GM19397 (cell line): Measurements from ENCODE around the gene SRF.
A peak's percentile ranks its signal among the peaks of the same experiment; 100 is the strongest.

Experiments used
- ATAC-seq: cut with Tn5 transposase; IDR thresholded peaks from one replicate; pipeline ENCODE4 v1.9.1; 2021; ENCODE audit warnings: mild to moderate bottlenecking, moderate library complexity; ENCODE audit not compliant: unreplicated experiment

The SRF gene

DNA sequence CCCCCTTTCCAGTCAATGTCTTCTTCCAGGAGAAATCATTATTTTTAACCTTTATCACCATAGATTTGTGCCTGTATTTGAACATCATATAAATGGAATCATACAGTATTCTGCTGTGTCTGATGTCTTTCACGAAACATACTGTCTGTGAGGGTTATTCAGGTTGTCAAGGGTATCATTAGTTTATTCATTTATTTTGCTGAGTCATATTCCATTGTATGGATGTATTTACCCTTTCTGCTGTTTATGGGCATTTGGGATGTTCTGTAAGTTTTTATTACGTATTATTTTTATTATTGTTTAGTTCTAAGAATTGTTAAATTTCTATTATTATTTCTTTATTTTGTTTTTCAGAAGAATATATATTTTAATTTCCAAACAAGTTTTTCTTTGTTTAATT is 36.2 kb downstream of the SRF start:
- ATAC-seq: no peak

DNA sequence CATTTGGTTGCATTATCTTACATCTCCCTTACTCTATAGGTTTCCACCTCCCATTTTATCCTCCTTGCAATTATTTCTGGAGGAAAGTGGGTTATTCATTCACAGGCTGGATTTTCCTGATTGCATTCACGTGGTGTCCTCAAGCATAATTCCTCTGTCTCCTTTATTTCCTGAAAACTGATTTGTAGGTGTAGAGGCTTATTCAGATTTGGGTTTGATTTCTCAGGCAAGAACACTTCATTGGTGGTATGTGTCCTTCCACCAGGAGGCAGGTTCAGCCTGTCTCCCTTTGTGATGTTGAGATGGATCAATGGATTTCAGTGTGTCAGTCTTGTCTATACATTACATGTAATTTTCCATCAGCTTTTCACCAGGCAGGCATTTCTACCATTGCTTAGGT is 40.9 kb downstream of the SRF start:
- no peak for ATAC-seq

DNA sequence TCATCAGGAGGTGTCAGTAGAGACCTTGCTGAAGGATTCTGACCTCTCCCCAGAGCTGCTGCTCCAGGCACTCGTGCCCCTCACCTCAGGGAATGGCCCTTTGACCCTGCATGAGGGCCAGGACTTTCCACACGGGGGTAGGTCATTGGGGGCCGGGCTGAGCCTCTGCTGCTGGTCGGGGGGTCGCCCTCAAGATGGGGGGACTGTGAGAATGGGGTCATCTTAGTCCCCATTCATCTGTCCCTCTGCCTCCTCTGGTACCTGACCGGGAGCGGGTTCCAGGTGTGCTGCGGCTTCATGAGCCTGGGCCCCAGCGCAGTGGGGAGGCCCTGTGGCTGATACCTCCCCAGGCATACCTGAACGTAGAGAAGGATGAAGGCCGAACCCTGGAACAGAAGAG is 42.4 kb downstream of the SRF start:
- ATAC-seq: no peak

DNA sequence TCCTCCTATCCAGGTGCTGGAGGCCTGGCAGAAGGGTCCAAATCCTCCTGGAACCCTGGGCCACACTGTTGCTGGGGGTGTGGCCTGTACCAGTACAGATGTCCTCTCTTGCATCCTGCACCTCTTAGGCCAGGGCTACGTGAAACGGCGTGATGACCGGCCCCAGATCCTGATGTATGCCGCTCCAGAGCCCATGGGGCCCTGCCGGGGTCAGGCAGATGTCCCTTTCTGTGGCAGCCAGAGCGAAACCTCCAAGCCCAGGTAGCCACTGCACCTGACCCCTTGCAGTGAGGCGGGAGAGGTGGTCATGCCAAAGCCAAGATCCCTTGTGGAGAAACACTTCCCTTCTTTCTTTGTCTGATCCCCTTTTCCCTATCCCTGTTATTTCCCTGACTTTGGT is 44.0 kb downstream of the SRF start:
- no peak for ATAC-seq

DNA sequence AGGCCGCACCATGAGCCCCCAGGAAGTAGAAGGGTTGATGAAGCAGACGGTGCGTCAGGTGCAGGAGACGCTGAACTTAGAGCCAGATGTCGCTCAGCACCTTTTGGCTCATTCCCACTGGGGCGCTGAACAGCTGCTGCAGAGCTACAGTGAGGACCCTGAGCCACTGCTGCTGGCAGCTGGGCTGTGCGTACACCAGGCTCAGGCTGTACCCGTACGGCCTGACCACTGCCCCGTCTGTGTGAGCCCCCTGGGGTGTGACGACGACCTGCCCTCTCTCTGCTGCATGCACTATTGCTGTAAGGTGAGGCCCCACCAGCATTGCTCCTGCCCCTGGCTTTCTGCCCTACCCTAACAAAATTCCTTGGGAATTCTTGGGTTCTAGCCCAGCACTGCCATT is 45.1 kb downstream of the SRF start:
- no peak for ATAC-seq

DNA sequence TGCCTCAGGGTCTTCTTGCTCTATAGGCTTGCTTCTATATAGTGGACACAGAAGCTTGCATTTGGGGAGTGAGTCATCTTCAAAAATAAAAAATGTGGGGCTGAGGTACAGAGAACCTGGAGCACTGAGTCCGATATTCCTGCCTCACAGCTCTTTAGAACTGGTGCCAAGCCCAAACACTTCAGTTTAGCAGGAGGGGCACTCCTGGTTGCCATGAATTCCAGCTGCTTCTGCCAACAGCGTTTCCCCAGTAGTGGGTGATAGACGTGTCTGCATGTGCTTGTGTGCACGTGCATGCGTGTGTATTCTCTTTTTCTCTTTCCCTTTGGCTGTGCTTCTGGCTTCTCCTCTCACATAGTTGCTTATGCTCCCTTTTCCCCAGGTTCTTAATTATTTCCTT is 46.3 kb downstream of the SRF start:
- no peak for ATAC-seq

DNA sequence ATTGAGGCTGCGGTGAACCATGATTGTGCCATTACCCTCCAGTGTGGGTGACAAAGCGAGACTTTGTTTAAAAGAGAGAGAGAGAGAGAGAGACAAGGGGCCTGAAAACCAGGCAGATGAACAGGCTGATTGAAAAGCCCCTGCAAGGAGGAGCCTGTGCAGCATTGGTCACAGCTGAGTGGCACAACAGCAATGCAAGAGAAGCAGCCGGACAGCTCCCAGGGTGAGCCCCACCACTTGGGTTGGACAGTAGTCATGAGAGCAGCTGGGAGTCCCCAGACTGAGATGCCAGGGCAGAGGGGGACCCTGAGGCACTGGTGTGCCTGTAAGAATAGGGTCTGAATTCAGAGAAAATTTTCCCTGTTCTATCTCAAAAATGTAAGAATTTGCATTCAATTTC is 48.0 kb downstream of the SRF start:
- ATAC-seq: no peak

DNA sequence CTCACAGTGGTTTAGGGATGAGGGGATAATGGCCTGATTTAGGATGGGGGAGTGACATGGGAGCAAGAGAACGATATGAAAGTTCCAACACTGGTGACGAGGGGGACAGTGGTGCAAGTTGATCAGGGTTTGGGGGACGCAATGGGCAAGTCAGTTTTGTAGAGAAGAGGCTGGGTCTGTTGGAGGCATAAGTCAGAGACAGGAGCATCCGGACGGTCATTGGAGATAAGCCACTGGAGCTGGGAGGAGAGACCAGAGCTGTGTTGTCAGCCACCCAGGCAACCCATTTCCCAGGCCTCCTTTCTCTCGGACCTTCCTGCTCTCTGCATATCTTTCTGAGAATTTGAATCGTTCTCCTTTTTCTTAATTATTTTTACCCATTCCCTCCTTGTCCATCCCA is 48.7 kb downstream of the SRF start:
- ATAC-seq: no peak

DNA sequence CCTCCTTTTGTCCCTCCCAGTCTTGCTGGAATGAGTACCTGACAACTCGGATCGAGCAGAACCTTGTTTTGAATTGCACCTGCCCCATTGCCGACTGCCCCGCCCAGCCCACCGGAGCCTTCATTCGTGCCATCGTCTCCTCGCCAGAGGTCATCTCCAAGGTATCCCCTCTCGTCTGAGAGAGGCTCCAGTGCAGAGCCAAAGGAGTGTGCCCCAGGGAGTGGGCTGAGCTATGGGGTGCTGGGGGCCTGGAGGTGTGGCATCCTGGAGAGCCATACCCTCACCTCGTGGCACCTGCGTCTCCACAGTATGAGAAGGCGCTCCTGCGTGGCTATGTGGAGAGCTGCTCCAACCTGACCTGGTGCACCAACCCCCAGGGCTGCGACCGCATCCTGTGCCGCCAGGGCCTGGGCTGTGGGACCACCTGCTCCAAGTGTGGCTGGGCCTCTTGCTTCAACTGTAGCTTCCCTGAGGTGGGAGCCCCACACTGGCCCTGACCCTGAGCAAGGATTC is 49.4 kb downstream of the SRF start:
- ATAC-seq: no peak

DNA sequence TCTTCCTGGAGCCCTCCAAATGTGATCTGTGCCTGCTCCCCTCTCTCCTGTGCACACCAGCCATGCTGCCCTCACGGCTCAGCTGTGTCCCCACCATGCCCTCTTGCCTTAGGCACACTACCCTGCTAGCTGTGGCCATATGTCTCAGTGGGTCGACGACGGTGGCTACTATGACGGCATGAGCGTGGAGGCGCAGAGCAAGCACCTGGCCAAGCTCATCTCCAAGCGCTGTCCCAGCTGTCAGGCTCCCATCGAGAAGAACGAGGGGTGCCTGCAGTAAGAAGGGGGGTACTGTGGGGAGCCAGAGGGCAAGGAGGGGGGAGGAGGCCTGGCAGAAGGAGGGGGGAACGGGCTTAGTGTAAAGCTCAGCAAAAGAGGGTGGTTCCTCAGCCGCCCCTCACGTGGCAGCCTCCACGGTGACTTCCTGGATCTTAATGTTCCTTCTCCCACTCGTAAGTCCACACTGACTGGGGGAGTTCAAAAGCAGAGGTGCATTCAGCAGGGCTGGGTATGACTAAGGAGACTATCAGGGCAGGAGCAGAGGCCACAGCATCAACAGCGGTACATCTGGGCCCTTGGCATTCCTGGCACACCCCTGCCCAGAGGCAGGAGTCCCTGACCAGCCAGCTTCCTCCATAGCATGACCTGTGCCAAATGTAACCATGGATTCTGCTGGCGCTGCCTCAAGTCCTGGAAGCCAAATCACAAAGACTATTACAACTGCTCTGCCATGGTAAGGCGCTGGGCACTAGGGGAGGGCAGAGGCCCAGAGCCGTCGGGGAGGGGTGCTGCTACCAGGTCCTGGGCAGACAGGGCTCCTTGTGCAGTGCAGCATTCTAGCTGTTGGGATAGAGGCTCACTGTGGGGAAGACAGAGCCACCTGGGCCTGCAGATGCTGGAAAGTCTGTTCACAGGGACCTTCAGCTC is 50.2 kb downstream of the SRF start:
- no peak for ATAC-seq

DNA sequence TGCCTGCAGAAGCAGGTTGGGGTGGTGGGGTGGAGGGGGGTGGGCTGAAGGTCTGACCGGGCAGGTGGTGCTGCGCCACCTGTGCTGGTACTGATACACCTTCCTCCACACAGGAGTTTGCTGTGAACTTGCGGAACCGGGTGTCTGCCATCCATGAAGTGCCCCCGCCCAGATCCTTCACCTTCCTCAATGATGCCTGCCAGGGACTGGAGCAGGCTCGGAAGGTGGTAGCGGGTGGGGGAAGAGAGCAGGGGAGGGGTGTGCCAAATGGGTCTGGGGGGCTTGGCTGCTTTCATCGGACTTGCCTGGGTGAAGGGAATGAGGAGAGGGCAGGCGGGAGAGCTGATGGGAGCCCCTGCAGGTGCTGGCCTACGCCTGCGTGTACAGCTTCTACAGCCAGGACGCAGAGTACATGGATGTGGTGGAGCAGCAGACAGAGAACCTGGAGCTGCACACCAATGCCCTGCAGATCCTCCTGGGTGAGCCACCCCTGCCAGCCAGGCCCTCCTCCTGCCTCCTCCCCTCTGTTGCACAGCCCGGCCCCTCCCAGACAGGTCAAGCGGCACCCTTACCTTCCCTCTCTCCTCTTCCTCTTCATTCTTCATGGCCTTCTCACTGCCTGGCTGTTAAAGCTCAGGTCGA is 51.5 kb downstream of the SRF start:
- ATAC-seq: no peak

DNA sequence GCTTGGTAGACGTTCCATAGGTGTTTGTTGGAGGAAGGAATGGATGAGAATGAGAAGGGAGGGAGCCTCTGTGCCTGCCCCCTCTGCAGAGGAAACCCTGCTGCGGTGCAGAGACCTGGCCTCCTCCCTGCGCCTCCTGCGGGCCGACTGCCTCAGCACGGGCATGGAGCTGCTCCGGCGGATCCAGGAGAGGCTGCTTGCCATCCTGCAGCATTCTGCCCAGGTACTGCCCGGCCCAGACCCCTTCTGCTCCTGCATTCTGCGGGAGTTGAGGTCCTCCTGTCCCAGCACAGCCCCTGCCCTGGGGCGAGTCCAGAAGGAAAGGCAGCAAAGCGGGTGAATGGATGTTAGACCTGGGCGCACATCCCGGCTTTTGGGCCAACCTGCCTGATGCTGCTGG is 52.1 kb downstream of the SRF start:
- no peak for ATAC-seq

DNA sequence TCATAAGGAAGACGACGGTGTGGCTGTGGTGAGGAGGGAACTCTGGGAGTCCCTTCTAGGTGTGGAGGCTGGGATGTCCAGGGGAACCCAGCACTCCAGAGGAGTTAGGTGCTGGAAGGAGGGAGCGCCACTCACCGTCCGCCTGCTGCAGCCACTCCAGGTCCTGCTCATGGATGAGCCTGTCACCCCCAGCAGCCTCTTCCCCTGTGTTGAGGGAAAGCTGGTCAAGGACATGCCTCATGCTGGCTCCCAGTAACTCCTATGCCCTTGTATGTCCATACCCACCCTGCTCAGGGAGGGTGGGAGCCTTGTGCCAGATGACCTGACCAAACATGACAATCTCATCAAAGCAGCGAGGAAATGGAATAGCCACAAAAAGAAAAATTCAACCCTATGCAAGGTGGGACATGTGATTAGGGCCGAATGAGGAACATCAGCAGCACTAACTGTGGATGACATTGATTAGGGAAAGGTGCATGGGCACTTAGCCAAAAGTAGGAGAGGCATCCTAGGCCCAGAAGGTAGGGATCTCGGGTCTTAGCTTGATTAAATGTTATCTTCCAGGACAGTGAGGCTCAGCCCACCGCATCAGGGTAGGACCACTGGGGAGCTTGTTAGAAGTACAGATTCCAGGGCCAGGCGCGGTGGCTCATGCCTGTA is 55.3 kb downstream of the SRF start:
- no peak for ATAC-seq

DNA sequence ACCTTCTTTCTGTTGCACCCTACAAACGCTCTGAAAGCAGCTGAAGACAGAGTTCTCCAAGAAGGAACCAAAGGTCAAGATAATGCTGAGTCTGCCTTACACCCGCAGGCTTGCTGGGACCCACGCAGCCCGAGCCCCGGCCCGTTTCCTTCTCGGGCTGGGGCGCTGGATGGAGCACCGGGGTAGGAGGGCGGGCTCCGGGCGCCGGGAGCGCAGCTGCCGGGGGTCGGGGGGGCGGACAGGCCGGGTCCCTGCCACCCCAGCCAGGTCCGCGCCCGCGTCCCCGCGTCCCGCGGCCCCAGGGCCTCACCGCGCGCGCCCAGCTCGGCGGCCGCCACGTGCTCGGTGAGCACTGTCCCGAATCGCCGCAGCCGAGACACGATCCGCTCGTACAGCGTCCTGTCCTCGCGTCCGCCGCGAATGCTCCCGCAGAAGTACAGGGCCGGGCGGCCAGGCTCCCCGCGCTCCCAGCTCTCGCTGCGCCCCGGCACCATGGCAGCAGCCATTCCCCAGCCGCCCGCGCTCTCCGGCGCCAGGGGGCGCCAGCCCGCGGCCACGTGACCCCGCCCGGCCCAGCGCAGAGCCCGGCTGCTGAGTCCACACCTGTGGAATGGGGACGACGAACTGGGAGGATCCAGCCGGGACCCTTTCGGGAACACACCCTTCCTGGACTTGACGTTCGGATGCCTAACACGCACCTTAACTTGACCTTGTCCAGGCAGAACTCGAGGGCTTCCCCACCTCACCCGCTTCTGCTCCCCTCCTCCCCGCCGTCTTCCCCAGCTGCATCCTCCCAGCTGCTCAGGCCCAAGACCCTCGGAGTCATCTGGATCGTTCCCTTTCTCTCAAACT is 58.1 kb downstream of the SRF start, which contains the start of gene DNPH1:
DNPH1 (minus strand) TSS at position 531 of the 852 bp plus-strand sequence; CDS start at position 506, 25 bp downstream.
- peak; percentile 79 for ATAC-seq

DNA sequence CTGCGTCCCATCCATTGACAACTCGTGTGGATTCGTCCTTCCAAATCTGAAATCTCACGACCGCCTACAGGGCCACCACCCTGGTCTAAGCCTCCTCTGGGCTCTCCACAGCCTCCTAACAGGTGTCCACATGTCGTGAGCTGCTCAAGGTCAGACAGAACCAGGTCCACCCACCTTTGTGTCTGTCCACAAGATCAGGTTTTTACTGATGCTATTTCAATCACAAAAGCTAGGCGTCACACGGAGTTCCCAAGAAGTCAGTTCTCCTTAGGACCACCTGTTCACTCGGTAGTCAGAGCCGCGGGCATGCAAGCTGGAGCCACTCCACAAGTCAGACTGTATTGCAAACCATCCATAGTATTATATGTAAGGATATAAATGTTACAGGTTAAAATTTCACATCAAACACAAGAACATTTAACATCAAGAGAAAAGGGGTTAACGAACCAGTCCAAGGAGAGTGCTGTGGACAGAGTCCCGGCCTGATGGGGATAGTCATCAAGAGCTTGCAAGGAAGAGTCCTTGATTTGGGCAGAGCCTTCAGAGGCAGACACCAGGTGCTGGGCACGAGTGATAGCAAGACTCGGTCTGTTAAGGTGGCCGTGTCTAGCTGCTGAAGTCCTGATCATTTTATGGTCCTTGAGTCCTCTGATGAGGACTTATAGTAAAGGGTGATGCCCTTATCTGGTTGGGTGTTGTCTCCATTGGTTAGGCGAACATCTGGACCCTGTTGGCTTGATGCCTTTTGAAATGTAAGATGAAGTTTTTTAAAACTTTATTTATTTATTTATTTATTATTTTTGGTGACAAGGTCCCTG is 58.9 kb downstream of the SRF start:
- no peak for ATAC-seq

DNA sequence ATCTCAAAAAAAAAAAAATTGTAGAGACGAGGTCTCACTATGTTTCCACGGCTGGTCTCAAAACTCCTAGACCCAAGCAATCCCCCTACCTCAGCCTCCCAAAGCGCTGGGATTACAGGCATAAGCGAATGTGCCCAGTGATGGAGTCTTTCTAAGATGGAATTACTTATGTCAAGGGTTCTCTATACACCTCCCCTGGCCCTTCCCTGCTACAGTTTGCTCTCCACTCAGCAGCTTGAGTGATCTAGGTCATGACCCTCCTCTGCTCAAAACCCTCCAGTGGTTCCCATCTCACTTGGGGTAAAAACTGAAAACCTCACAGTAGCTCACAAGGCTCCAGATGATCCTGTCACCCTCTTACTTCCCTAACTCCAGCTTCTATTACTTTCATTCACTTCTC is 60.0 kb downstream of the SRF start:
- ATAC-seq: no peak
